Measurements from ENCODE around the gene CORO2B. TPM values are rescaled to one million over a fixed set of nuclear protein-coding genes. Genes with fewer than 3 reads are reported as not detected.

Gene CORO2B
- total RNA-seq, 1 experiment from 2014 or later = 3.8 TPM

DNA sequence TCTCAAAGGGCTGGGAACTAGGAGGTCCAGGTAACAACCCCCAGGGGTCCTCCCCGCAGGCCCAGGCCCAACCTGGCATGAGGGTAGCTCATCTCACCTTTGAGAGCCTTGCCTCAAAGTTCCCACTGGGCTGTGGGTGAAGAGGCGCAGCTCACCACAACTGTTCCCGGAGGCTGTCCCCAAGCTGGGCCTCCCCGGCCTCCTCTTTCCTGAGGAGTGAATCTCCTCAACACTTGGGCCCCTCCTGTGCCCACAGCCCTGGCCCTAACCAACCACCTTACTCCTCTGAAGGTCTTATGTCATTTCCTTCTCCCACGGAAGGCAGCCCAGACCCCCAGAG, 27.5 kb upstream of the CORO2B start:
- no peaks in the 10 kb centered on the region for H3K9me3 ChIP-seq (ENCODE audit: low read depth, low read length, poor library complexity, severe bottlenecking)
- H3K4me1 ChIP-seq (ENCODE audit: insufficient read depth, low read length, poor library complexity, severe bottlenecking) = no peaks in the 10 kb centered on the region
- TF ChIP-seq, protein P1, sequence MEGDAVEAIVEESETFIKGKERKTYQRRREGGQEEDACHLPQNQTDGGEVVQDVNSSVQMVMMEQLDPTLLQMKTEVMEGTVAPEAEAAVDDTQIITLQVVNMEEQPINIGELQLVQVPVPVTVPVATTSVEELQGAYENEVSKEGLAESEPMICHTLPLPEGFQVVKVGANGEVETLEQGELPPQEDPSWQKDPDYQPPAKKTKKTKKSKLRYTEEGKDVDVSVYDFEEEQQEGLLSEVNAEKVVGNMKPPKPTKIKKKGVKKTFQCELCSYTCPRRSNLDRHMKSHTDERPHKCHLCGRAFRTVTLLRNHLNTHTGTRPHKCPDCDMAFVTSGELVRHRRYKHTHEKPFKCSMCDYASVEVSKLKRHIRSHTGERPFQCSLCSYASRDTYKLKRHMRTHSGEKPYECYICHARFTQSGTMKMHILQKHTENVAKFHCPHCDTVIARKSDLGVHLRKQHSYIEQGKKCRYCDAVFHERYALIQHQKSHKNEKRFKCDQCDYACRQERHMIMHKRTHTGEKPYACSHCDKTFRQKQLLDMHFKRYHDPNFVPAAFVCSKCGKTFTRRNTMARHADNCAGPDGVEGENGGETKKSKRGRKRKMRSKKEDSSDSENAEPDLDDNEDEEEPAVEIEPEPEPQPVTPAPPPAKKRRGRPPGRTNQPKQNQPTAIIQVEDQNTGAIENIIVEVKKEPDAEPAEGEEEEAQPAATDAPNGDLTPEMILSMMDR (conservative IDR thresholded peaks at IDR 0.05; ENCODE audit: low read depth, low read length) = no peak
- TF ChIP-seq EZH2 (IDR thresholded peaks at IDR 0.05; ENCODE audit: borderline replicate concordance, low read depth, low read length, poor library complexity, severe bottlenecking) = no peak
- BruUV-seq (replicated peaks) = no TSS peak
- no peak for DNase-seq (ENCODE audit: low spot score)
- ChIA-PET CTCF (interaction anchor here (2.0 kb wide), 1 partner anchor 298 kb away, joined by 5 read pairs; no protein-coding TSS in a partner anchor), POLR2A (ENCODE audit: low non-redundant PET) (no interaction called here)
- intact Hi-C loops (cut with micrococcal nuclease; ENCODE audit: unreplicated experiment) = loop anchor here (2.0 to 5.0 kb wide), 3 partner anchors 124 to 324 kb away; no protein-coding TSS in a partner anchor
- H3K4me3 ChIP-seq (ENCODE audit: low read depth, low read length, poor library complexity, severe bottlenecking) = no peak overlapping the region
- H3K36me3 ChIP-seq (ENCODE audit: insufficient read depth, low read length, poor library complexity, severe bottlenecking) = no peaks in the 10 kb centered on the region
- peaks cover 4% of the 10 kb centered on the region for H3K27me3 ChIP-seq (replicated peaks; ENCODE audit: insufficient read depth, low read depth, low read length, poor library complexity)
- H3K27ac ChIP-seq (ENCODE audit: low read depth, low read length, poor library complexity, severe bottlenecking) = no peak overlapping the region

DNA sequence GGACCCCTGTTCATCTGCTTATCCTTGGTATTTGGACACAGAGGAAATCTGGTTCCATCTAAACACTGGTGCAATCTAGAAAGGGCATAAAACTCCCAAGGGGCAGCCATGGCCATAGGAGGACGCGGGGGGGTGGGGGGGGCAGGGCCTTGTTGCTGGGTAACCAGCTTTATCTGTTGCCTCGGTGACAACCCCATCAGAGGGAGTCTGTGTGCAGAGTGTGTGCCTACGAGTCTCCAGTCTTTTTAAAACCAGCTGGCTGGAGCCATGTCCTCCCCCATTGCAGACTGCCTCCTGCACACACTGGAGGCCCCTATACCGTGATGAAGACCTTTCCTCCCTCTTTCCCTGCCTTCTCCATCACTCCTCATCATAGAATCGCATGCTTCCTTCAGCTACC, 26.4 kb upstream of the CORO2B start:
- Histone ChIP-seq H3K27me3 (replicated peaks; ENCODE audit: insufficient read depth, low read depth, low read length, poor library complexity) (peaks cover 4% of the 10 kb centered on the region), H3K4me1 (ENCODE audit: insufficient read depth, low read length, poor library complexity, severe bottlenecking) (no peaks in the 10 kb centered on the region), H3K9me3 (ENCODE audit: low read depth, low read length, poor library complexity, severe bottlenecking) (no peaks in the 10 kb centered on the region), H3K36me3 (ENCODE audit: insufficient read depth, low read length, poor library complexity, severe bottlenecking) (no peaks in the 10 kb centered on the region), H3K4me3 (ENCODE audit: low read depth, low read length, poor library complexity, severe bottlenecking) (no peak overlapping the region), H3K27ac (ENCODE audit: low read depth, low read length, poor library complexity, severe bottlenecking) (no peak overlapping the region)
- BruUV-seq (replicated peaks) = no TSS peak
- TF ChIP-seq, protein P1 (conservative IDR thresholded peaks at IDR 0.05; ENCODE audit: low read depth, low read length) = no peak
- no peak for TF ChIP-seq EZH2 (IDR thresholded peaks at IDR 0.05; ENCODE audit: borderline replicate concordance, low read depth, low read length, poor library complexity, severe bottlenecking)
- DNase-seq (ENCODE audit: low spot score) = no peak
- ChIA-PET CTCF (interaction anchor here (0.6 to 3.9 kb wide), 5 partner anchors 68 to 373 kb away, joined by 3 to 50 read pairs (median 3); no protein-coding TSS in a partner anchor), POLR2A (ENCODE audit: low non-redundant PET) (no interaction called here)
- intact Hi-C loops (cut with micrococcal nuclease; ENCODE audit: unreplicated experiment) = loop anchor here (5.0 kb wide), 1 partner anchor 245 kb away; no protein-coding TSS in a partner anchor

DNA sequence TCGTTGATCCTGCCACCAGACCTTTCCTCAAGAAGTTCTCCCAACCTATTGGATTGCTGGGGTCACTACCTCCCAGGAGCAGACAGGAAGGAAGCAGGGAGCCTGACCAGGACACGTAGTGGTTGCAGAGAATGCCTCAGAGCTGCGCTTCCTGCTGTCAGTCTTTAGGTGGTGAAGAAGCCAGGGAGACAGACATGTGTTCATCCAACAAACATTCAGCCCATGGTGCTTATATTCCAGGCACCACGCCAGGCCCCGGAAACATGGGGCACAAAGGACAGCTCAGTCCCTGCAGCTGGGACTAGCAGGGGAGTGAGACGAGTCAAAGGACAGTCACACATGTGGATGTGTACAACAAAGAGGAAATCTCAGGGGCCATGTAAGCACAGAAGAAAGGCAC, 26.0 kb upstream of the CORO2B start:
- intact Hi-C loops (cut with micrococcal nuclease; ENCODE audit: unreplicated experiment) = loop anchor here (5.0 kb wide), 1 partner anchor 245 kb away; no protein-coding TSS in a partner anchor
- no peaks in the 10 kb centered on the region for H3K9me3 ChIP-seq (ENCODE audit: low read depth, low read length, poor library complexity, severe bottlenecking)

More for the DNA sequence above, 26.0 kb upstream of the CORO2B start:
- no TSS peak for BruUV-seq (replicated peaks)
- TF ChIP-seq, protein P1 (conservative IDR thresholded peaks at IDR 0.05; ENCODE audit: low read depth, low read length) = no peak
- no peak for TF ChIP-seq EZH2 (IDR thresholded peaks at IDR 0.05; ENCODE audit: borderline replicate concordance, low read depth, low read length, poor library complexity, severe bottlenecking)
- Histone ChIP-seq H3K4me1 (ENCODE audit: insufficient read depth, low read length, poor library complexity, severe bottlenecking) (no peaks in the 10 kb centered on the region), H3K27ac (ENCODE audit: low read depth, low read length, poor library complexity, severe bottlenecking) (no peak overlapping the region), H3K27me3 (replicated peaks; ENCODE audit: insufficient read depth, low read depth, low read length, poor library complexity) (peaks cover 4% of the 10 kb centered on the region), H3K36me3 (ENCODE audit: insufficient read depth, low read length, poor library complexity, severe bottlenecking) (no peaks in the 10 kb centered on the region), H3K4me3 (ENCODE audit: low read depth, low read length, poor library complexity, severe bottlenecking) (no peak overlapping the region)
- ChIA-PET POLR2A (ENCODE audit: low non-redundant PET) (no interaction called here), CTCF (interaction anchor here (1.1 to 3.9 kb wide), 3 partner anchors 68 to 372 kb away, joined by 3 to 50 read pairs (median 4); no protein-coding TSS in a partner anchor)
- DNase-seq (ENCODE audit: low spot score) = peak; percentile 54

Data from A673 (cell line).